Spleen (tissue), 7 donors: Measurements from ENCODE around the gene MYO1G.

ENCODE experiments used
- CTCF ChIP-seq, 11 experiments: fragments of 200-600 bp in 7 of 11; fragments of 450-650 bp in 4 of 11; sonication (generic) in 4 of 11; IDR thresholded peaks in 8 of 11; conservative IDR thresholded peaks in 3 of 11; 1 replicate in 7 of 11; 2 replicates in 4 of 11; pipeline versions ENCODE4 v1.4.0 to v1.8.0; 2016 to 2021; ENCODE audit warnings: antibody characterized with exemption in 11 of 11, inconsistent platforms in 4 of 11, mild to moderate bottlenecking in 1 of 11
- POLR2A ChIP-seq, 3 donors: fragments of 450-650 bp; IDR thresholded peaks; one replicate each; pipeline ENCODE4 v1.5.1; 2017; ENCODE audit warnings: antibody characterized with exemption in 3 of 3, mild to moderate bottlenecking in 1 of 3
- donor health status: DM: no; HTN: no; CAD: no; lungs with moderate emphysema.
- donor health status: DM: no; HTN: no; CAD: no.
- donor health status: DM: no; HTN: no; CAD: no.

GRCh38 chr7:44985033-44985695 lies 6.3 kb upstream of the MYO1G start:
- TF ChIP-seq POLR2A (IDR thresholded peaks at IDR 0.05) (no peak), CTCF (IDR thresholded peaks at IDR 0.05 in 8 of 11, conservative IDR thresholded peaks at IDR 0.05 in 3 of 11) (no peak)
